Measurements from ENCODE around the gene GP2.

The GP2 gene

GRCh38 chr16:20303012-20303411 is 24.3 kb downstream of the GP2 start:
- FAIRE-seq, result no peak

DNA sequence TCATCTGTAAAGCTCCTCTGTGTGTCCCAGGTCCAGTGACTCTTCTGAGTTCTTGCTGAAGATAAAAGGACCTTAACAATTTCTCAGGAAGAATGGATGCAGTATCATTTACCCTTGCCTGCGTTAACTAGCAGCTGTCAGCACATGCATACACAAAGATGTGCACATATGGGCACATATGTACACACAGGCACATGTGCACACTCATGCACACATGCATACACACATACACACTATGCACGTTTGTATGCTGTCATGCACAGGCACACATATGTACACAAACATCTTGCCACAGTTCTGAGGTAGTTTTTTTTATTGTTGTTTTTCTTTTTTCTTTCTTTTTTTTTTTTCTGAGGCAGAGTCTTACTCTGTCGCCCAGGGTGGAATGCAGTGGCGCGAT is 24.9 kb downstream of the GP2 start:
- no peak for FAIRE-seq

- FAIRE-seq, result no peak
These were observed 25.5 kb downstream of the GP2 start for GRCh38 chr16:20301840-20302239.

DNA sequence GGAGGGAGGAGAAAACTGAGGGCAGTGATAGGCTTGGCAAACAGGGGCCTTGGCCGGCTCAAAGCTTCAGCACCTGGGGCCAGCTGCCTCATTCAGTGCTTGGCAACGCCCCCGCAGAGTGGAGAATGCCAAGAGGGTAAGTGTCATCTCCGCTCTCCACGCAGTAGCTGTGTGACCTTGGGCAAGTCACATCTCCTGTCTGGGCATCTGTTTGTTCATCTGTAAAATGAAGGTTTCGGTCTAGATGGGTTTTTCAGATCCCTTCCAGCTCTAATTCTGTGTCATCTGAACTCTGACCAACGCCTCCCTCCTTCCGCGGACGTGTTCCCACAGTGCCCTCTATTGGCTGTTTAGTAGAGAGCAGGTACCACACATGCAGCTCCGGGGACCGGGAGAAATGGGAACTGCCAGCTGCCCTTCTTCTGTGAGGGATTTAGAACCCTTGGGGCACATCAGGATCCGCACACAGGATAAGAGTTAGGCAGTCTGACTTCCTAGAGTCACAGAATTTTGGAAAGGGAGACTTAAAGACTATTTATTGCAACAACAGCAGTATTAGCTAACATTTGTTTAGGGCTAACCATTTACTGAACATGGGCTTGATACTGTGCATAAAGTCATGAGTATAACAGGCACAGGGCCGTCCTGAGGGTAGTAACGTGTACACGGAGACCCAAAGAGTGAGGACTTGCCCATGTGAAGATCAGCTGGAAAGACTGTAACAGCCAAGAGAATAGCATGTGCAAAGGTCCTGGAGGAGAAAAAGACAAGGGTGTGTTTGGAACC is 26.8 kb downstream of the GP2 start:
- FAIRE-seq, result no peak

DNA sequence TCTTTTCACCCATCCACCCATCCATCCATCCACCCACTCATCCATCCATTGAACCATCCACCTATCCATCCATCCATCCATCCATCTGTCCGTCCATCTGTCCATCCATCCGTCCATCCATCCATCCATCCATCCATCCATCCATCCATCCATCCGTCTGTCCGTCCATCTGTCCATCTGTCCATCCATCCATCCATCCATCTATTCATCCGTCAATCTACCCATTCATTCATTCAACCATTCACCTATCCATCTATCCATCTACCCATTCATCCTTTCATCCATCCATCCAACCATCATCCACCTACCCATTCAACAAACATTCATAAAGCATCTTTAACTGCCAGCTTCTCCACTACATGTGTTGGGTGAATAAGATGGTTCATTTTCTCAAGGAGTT is 28.9 kb downstream of the GP2 start:
- FAIRE-seq, result no peak

GRCh38 chr16:20291208-20292206 is 35.8 kb downstream of the GP2 start:
- no peak for FAIRE-seq

DNA sequence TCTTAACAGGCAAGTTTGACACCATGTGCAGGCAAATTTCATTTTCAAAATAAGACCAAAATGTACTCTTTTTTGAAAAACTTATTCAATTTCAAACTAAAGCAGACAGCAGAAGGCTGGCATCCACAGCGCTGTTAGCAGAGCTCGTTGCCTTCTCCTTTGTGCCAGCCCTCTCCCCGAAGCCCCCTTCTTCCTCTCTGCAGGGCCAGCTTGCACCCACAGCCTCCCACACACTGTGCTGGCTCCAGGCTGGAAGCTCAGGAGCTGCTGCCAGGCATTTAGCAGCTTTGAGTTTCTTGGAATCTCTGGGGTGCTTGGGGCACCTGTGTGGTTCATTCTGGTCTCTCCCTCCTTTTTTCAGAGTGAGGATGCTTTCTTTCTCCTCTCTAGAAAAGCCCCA is 37.7 kb downstream of the GP2 start:
- no peak for FAIRE-seq

- FAIRE-seq, result no peak
These were observed 41.3 kb downstream of the GP2 start for GRCh38 chr16:20285993-20286499.

- FAIRE-seq, result no peak
These were observed 47.1 kb downstream of the GP2 start for GRCh38 chr16:20280259-20280658.

- FAIRE-seq, result no peak
These were observed 55.4 kb downstream of the GP2 start for GRCh38 chr16:20271893-20272292.

GRCh38 chr16:20268409-20268808 is 58.9 kb downstream of the GP2 start:
- FAIRE-seq, result no peak

GRCh38 chr16:20265019-20265418 is 62.3 kb downstream of the GP2 start:
- no peak for FAIRE-seq

DNA sequence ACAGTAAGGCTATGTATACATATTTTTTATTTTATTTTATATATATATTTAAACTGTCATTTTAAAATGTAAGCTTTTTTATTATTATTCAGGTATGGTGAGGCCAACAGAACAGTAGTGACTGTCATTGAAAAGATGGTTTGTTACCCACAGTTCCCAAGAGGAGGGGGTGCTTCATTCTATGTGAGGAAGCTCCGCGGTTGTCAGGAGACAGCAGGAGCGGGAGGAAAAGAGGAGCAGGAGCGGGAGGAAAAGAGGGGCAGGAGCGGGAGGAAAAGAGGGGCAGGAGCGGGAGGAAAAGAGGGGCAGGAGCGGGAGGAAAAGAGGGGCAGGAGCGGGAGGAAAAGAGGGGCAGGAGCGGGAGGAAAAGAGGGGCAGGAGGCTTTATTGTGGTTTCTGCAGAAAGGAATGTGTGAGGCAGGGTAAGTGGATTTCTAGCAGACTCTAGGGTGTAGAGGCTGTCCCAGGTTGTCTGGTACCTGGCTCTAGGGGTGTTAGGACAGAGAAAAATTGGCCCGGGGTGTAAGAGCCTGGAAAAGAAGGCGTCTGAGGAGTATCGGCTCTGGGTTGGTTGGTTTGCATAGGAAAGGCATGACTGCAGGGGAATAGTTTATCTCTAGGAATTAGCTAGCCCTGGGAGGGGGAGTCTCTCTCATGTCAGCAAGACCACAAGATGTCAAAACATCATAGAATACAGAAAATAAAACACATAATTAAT is 64.0 kb downstream of the GP2 start:
- FAIRE-seq, result no peak

DNA sequence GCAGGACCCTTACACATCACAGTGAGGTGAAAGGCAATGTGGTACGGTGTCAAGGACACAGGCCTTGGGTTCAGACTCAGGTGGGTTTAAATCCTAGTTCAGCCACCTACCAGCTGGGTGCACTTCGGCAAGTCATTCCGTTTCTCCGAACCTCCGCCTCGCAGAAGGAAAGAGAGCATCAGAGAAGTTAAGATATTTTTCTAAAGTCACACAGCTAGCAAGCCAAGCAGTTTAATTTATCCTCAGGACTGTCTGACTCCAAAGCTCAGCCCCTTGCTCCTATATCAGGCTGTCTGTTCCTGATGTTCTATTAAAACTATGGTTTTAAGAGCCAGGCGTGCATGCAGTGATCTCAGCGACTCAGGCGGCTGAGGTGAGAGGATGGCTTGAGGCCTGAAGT is 65.1 kb downstream of the GP2 start:
- FAIRE-seq, result no peak

- no peak for FAIRE-seq
These were observed 66.9 kb downstream of the GP2 start for GRCh38 chr16:20260215-20261009.
